ENCODE measurements around the gene DNMBP.

DNA sequence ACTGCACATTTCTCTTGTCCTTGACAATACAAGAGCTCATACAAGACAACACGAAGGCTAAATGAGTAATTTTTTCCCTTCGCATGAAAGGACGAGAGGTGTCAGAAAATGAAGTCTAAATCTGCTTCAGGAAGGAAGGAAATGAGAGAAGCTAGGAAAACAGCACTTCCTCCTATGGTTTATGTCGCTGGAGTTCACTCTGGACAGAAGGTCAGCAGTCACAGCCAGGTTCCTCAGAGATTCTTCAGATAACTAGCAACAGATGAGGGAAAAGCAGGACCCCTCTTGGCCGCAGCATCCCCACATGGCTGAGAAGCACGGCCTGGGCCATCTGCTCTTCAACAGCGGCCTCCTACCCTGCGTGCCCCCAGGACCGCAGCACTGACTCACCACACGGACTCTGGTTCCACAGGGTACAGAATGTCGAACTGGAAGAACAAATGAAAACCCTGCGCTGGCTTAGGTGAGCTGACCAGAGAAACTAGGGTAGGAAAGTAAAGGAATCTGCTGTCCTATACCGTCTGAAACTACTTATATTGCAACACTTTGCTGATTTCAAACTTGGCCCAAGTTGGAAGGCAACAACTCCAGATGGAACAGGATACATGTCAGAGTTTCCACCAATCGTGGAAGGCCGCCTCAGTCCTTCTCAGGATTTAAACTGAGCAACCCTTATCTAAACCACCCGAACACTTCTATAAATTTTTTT lies 26.3 kb downstream of the DNMBP start:
- no peak for TF ChIP-seq EZH2 (IDR thresholded peaks at IDR 0.05; ENCODE audit: insufficient read depth, poor library complexity, severe bottlenecking)
- no peak for TF ChIP-seq EZH2phosphoT487 (IDR thresholded peaks at IDR 0.05; ENCODE audit: insufficient read depth, low read depth)
